Measurements from ENCODE around the gene SH3RF1. TPM values are rescaled to one million over a fixed set of nuclear protein-coding genes. Genes with fewer than 3 reads are reported as not detected.

SH3RF1 gene
- total and polyA plus RNA-seq, 10 of the 15 experiments (the other 5 are each of a cell fraction or from before 2014, with no cell fraction given): 4.5 to 22.5 (median 10.4) TPM

DNA sequence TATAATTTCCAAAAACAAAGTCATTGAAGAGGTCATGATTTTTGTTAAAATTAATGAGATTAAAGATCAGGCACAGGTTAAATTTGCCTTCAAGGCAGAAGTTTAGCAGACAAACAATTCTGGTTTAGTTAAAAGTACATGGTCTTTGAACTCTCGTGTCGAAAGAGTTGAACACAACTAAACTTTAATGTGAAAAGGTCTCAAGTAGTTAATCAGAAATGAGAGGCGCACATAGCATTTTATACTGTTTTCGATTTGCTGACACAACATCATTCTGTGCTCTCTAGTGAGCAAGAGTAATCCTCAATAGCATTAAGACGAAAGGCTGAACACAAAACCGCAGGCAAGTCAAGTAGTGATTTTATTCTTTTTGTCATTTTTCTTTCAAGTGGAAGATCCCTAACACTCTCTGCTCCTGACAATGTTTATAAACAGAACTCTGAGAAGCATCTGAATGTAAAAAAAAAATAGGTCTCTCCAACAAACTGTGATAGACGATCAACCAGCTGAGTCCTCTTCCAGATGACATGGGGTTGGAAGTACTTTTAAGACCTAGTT lies 49.8 kb downstream of the SH3RF1 start:
- ATAC-seq (no peak), FAIRE-seq (no peak), DNase-seq (ENCODE audit: low read depth, low spot score) (no peak)
- H2AFZ ChIP-seq (ENCODE audit: control insufficient read depth, low read depth, low read length): no peak overlapping the region
- TF ChIP-seq ZNF217 (IDR thresholded peaks at IDR 0.05) (no peak), KDM1A (IDR thresholded peaks at IDR 0.05; ENCODE audit: borderline replicate concordance) (no peak), ESRRA (IDR thresholded peaks at IDR 0.05; ENCODE audit: low read length) (no peak), CBX3 (IDR thresholded peaks at IDR 0.05; ENCODE audit: borderline replicate concordance, low read depth) (no peak), FOS (IDR thresholded peaks at IDR 0.05; ENCODE audit: borderline replicate concordance, extremely low read depth, insufficient read length) (no peak), CREM (IDR thresholded peaks at IDR 0.05; ENCODE audit: low read depth) (no peak), NR2F1 (conservative IDR thresholded peaks at IDR 0.05) (no peak), MTA3 (IDR thresholded peaks at IDR 0.05; ENCODE audit: borderline replicate concordance, low read length) (no peak), SMAD1 (IDR thresholded peaks at IDR 0.05; ENCODE audit: low read depth, partially characterized antibody) (no peak), SP1 (IDR thresholded peaks at IDR 0.05; ENCODE audit: low read depth, low read length) (no peak), ZNF274 (IDR thresholded peaks at IDR 0.05; ENCODE audit: insufficient read depth, insufficient read length) (no peak), NFXL1 (IDR thresholded peaks at IDR 0.05; ENCODE audit: borderline replicate concordance) (no peak), DPF2 (IDR thresholded peaks at IDR 0.05) (no peak), SREBF2 (IDR thresholded peaks at IDR 0.05; ENCODE audit: low read length) (no peak), PAX8 (IDR thresholded peaks at IDR 0.05) (no peak), PML (IDR thresholded peaks at IDR 0.05; ENCODE audit: low read length) (no peak)
- TF ChIP-seq, protein P1, sequence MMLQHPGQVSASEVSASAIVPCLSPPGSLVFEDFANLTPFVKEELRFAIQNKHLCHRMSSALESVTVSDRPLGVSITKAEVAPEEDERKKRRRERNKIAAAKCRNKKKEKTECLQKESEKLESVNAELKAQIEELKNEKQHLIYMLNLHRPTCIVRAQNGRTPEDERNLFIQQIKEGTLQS (IDR thresholded peaks at IDR 0.05; ENCODE audit: borderline replicate concordance, extremely low read depth, low read depth, low read length): no peak
- TF ChIP-seq, protein P2, sequence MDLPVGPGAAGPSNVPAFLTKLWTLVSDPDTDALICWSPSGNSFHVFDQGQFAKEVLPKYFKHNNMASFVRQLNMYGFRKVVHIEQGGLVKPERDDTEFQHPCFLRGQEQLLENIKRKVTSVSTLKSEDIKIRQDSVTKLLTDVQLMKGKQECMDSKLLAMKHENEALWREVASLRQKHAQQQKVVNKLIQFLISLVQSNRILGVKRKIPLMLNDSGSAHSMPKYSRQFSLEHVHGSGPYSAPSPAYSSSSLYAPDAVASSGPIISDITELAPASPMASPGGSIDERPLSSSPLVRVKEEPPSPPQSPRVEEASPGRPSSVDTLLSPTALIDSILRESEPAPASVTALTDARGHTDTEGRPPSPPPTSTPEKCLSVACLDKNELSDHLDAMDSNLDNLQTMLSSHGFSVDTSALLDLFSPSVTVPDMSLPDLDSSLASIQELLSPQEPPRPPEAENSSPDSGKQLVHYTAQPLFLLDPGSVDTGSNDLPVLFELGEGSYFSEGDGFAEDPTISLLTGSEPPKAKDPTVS (IDR thresholded peaks at IDR 0.05; ENCODE audit: low read depth, low read length): no peak
- TF ChIP-seq, protein P3, sequence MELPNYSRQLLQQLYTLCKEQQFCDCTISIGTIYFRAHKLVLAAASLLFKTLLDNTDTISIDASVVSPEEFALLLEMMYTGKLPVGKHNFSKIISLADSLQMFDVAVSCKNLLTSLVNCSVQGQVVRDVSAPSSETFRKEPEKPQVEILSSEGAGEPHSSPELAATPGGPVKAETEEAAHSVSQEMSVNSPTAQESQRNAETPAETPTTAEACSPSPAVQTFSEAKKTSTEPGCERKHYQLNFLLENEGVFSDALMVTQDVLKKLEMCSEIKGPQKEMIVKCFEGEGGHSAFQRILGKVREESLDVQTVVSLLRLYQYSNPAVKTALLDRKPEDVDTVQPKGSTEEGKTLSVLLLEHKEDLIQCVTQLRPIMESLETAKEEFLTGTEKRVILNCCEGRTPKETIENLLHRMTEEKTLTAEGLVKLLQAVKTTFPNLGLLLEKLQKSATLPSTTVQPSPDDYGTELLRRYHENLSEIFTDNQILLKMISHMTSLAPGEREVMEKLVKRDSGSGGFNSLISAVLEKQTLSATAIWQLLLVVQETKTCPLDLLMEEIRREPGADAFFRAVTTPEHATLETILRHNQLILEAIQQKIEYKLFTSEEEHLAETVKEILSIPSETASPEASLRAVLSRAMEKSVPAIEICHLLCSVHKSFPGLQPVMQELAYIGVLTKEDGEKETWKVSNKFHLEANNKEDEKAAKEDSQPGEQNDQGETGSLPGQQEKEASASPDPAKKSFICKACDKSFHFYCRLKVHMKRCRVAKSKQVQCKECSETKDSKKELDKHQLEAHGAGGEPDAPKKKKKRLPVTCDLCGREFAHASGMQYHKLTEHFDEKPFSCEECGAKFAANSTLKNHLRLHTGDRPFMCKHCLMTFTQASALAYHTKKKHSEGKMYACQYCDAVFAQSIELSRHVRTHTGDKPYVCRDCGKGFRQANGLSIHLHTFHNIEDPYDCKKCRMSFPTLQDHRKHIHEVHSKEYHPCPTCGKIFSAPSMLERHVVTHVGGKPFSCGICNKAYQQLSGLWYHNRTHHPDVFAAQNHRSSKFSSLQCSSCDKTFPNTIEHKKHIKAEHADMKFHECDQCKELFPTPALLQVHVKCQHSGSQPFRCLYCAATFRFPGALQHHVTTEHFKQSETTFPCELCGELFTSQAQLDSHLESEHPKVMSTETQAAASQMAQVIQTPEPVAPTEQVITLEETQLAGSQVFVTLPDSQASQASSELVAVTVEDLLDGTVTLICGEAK (IDR thresholded peaks at IDR 0.05; ENCODE audit: borderline replicate concordance): no peak
- TF ChIP-seq, protein P4, sequence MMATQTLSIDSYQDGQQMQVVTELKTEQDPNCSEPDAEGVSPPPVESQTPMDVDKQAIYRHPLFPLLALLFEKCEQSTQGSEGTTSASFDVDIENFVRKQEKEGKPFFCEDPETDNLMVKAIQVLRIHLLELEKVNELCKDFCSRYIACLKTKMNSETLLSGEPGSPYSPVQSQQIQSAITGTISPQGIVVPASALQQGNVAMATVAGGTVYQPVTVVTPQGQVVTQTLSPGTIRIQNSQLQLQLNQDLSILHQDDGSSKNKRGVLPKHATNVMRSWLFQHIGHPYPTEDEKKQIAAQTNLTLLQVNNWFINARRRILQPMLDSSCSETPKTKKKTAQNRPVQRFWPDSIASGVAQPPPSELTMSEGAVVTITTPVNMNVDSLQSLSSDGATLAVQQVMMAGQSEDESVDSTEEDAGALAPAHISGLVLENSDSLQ (IDR thresholded peaks at IDR 0.05): no peak
- no TSS peak for BruUV-seq (replicated peaks)
- CTCF ChIA-PET: no interaction called here
- H3K4me2 ChIP-seq (ENCODE audit: control insufficient read depth, insufficient read depth): no peak overlapping the region
- H3K36me3 ChIP-seq (ENCODE audit: control insufficient read depth in 2 of 2, insufficient read depth in 2 of 2, low read length in 1 of 2): peaks cover 0 to 9% of the 10 kb centered on the region in 2 experiments; a peak in 1 of 4 replicates
- H3K9me3 ChIP-seq (replicated peaks; ENCODE audit: control insufficient read depth, insufficient read depth, low read length): no peaks in the 10 kb centered on the region; the same call in 1 of the 3 replicates
- peaks cover 6% of the 10 kb centered on the region for H3K4me1 ChIP-seq (ENCODE audit: control insufficient read depth, insufficient read depth, low read length)
- SMC1A ChIA-PET (ENCODE audit: uncharacterized antibody, unreplicated experiment): interaction anchor here (0.6 kb wide), 2 partner anchors 30 to 42 kb away, joined by 3 read pairs; no protein-coding TSS in a partner anchor
- H3K27ac ChIP-seq (ENCODE audit: control insufficient read depth, insufficient read depth): no peak overlapping the region
- H4K20me1 ChIP-seq (ENCODE audit: control insufficient read depth, insufficient read depth): no peaks in the 10 kb centered on the region
- no peak overlapping the region for H3K4me3 ChIP-seq
- POLR2A ChIA-PET: interaction anchor here (0.9 kb wide), 1 partner anchor 55 kb away, joined by 3 read pairs; no protein-coding TSS in a partner anchor
- peaks cover 10% of the 10 kb centered on the region for H3K79me2 ChIP-seq (ENCODE audit: control insufficient read depth, insufficient read depth, low read length)
- intact Hi-C loops (cut with micrococcal nuclease; ENCODE audit: unreplicated experiment): no loop called here
- in situ Hi-C loops (cut with MboI): no loop called here
- WGBS (ENCODE audit: insufficient coverage, insufficient replicate concordance, low lambda C conversion rate, missing lambda C conversion rate): 96% methylated on average over 7 of the region's 7 CpGs
- H3K27me3 ChIP-seq (replicated peaks in 1 of 2; ENCODE audit: control insufficient read depth in 2 of 2, insufficient read depth in 2 of 2, low read length in 1 of 2): no peaks in the 10 kb centered on the region
- H3K9ac ChIP-seq (ENCODE audit: control insufficient read depth, insufficient read depth, low read length): no peak overlapping the region
- RAD21 ChIA-PET (ENCODE audit: unreplicated experiment): no interaction called here

Measured in GM12878 (cell line).